ENCODE data around the gene CCDC192.
"Not testable (repeated sequence)": the region's sequence is repeated elsewhere in the genome, so short reads cannot be mapped to it uniquely, and the experiment has no call there.

CCDC192 gene

DNA sequence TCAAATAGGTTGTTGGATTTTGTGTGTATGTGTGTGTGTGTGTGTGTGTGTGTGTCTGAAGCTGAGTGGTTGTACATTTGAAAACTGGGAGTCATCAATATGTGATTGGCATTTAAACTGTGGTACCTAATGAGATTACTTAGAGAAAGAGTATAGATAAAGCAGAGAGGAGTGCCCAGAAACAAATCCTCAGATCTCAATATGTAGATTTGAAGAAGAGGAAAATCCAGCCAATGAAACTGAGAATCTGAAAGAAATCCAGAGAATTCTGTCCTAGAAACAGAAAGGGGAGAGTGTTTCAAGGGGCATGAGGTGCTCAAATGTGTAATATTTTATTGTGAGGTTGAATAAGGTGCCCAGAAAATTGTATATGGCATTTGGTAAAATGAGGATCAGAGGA lies 66.2 kb downstream of the CCDC192 start:
- DNase-seq, result no peak

DNA sequence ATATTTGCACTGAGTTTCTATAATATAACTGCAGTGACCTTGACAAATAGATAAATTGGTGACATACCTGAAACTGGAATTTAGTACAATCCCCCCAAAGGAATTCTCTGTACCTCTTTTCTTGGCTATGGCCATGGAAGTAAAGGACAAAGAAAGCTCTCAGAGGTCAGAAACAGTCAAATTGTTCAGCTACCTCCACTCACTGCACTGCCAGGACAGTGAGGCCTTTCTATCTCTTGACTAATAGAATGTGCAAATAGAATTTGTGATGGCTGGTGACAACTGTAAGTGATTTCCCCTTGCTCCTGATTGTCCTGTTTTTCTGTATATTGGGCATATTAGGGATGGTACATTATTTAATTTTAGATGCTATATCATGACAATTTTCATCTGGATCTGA lies 67.1 kb downstream of the CCDC192 start:
- no peak for DNase-seq

DNA sequence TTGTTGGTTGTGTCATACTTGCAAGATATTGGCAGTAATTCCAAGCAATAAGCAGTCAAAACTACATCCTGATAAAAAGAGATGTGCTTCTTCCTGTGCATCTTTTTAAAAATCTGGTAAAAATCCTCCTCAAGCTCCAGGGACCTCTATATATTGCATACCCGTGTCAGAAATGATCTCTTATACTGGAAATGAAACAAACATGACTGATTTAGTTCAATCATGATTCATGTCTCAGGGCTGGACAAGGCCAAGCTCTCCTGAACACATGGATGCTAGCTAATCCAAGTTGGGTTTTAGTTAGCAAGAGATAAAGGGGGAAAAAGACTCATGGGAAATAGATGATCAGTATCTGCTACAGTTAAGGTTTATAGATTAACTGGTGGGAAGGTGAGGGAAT lies 69.3 kb downstream of the CCDC192 start:
- no peak for DNase-seq

DNA sequence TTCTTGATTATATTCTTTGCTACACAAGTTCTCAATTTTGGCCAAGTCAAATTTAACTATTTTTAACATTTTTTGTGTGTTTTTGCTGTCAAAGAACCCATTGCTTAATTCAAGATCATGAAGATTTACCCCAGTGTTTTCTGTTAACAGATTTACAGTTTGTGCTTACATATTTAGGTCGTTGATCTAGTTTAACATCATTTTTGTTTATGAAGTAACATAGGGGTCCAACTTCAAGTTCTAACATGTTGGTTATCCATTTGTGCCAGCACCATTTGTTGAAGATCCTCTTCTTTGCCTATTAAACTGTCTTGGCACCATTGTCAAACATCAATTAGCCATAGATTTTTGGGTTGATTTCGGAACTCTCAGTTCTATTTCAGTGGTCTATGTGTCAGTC lies 71.0 kb downstream of the CCDC192 start:
- no peak for DNase-seq

DNA sequence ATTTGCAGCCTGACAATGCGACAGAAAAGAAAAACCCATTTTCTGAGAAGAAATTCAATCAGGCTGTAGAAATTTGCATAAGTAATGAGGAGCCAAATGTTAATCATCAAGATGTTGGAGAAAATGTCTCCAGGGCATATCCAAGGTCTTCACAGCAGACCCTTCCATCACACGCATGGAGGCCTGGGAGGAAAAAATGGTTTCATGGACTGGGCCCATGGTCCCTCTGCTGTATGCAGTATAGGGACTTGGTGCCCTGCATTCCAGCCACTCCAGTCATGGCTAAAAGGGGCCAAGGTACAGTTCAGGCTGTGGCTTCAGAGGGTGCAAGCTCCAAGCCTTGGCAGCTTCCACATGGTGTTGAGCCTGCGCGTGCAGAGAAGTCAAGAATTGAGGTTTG lies 73.3 kb downstream of the CCDC192 start:
- no peak for DNase-seq

DNA sequence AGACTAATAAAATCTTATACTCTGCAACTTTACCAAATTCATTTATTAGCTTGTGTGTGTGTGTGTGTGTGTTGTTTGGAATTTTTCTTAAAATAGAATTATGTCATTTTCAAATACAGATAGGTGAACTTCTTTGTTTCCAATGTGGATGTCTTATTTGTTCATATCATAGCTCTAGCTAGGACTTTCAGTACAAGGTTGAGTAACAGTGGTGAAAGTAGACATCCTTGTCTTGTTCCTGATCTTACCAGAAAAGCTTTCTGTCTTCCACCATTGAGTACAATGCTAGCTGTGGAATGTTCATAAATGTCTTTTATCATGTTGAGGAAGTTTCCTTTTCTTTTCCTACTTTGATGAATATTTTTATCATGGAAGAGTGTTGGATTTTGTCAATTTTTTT lies 74.8 kb downstream of the CCDC192 start:
- no peak for DNase-seq

DNA sequence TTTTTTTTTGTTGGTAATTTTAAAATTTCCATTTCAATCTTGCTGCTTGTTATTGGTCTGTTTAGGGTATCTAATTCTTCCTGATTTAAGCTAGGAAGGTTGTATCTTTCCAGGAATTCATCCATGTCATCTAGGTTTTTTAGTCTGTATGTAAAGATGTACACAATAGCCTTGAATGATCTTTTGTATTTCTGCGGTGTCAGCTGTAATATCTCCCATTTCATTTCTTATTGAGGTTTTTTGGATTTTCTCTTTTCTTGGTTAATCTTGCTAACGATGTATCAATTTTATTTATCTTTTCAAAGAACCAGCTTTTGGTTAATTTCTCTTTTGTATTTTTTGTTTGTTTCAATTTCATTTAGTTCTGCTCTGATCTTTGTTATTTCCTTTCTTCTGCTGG lies 79.3 kb downstream of the CCDC192 start:
- DNase-seq, result not testable (repeated sequence)

DNA sequence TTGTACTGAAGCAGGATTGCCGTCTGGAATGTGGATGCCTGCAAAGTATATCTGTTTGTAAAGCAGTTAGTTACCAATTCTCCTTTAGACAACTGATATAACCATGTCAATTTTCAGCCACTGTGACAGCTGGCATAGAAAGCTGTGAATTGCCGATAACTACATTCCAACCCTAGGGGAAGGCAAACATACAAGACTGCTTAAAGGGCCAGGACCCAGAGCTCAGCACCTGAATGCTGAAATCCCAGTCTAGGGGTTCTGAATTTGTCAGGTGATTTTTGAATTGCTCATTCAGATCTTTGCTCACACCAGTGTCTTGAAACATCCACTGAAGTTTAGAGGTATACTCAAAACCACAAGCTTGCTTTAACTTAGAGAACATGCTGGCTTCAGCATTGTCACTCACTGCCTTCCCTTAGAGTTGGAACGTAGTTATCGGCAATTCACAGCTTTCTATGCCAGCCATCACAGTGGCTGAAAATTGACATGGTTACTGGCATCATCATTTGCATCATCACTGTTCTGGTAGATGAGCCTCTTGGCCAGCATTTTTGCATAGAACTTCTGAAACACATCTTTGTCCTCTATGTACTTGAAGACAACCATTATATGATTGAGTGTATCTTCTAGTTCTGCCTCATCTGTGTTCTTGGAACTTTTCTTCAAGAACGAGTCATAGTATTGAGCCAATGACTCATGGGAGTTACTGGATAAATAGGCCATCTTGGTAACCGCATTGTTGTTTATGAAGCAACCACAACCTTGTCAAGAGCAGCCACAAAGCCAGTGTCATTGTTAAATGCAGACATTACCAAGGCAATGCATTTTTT lies 82.1 kb downstream of the CCDC192 start:
- DNase-seq, result peak; percentile 3 to 43 (median 20)

DNA sequence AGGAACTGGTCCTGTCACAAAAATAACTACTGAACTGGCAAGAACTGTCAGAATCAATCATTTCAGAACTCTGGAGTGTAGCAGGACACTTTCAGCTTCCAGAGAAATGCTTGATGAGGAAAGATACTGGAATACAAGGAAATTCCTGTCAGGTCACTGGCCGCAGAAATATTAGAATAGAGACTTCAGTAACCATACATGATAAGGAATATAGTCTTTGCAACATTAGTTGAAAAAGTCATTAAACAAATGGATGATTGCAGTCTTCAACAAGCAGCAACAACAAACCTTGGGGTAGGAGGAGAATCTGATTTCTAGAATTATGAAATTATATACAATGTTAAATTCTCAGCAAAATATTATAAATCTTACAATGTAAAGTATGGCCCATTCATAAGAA lies 88.2 kb downstream of the CCDC192 start:
- no peak for DNase-seq

DNA sequence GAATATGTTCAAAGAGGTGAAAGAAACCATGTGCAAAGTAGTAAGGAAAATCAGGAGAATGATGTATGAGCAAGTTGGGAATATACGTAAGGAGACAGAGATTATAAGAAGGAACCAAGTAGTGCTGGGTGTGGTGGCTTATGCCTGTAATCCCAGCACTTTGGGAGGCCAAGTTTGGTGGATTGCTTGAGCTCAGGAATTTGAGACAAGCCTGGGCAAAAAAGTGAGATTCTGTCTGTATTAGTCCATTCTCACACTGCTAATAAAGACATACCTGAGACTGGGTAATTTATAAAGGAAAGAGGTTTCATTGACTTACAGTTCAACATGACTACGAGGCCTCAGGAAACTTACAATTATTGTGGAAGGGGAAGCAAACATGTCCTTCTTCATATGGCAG lies 88.7 kb downstream of the CCDC192 start:
- not testable (repeated sequence) for DNase-seq

DNA sequence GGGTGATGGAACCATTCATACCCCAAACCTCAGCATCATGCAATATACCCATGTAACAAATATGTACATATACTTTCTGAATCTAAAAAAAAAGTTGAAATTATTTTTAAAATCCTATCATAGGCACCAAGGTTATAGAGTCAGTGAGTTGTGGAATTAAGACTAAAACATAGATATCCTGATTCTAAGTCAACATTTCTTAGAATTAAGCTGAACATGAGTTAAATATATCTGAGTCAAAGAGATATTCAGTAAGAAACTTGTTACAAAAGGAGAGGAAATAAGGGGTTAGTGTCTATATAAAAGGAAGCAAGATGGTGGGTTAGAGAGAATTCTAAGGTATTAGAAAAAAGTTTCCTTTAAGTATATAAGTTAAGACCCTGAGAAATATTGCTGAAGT lies 89.9 kb downstream of the CCDC192 start:
- no peak for DNase-seq

DNA sequence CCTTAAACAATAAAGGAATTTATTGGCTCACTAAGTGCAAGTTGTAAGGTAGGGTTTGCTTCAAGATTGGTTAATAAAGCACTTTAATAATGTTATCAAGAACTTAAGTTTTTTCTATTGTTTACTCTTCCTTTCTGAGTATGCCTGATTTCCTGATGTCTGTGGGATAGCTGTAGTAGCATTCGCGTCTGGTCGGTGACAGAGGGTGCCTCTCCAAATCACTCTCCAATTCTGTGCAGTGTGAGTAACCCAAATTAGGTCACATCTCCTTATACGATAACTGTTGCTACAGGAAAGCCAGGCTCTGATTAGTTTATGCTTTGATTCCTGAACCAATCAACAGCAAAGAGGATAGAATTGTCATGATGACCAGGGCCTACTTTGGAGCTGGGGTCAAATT lies 90.7 kb downstream of the CCDC192 start:
- DNase-seq, result no peak

DNA sequence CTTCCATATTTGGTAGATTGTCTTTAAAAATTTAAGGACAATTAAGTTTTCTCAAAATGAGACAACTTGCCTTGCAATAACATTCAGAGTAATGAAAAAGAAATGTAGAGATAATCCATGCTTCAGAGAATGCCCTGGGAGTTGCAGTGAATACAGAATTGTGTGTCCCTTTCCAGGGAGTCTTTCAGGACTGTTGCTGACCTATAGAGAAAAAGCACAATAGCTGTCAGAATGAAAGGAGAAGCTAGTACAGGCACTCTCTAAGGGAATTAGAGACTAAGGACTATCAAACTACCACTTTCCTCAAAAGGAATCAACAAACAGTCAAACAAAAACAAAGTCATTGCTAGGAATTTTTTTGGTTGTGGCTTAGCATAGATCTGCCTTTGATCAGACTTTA lies 93.0 kb downstream of the CCDC192 start:
- DNase-seq, result no peak

DNA sequence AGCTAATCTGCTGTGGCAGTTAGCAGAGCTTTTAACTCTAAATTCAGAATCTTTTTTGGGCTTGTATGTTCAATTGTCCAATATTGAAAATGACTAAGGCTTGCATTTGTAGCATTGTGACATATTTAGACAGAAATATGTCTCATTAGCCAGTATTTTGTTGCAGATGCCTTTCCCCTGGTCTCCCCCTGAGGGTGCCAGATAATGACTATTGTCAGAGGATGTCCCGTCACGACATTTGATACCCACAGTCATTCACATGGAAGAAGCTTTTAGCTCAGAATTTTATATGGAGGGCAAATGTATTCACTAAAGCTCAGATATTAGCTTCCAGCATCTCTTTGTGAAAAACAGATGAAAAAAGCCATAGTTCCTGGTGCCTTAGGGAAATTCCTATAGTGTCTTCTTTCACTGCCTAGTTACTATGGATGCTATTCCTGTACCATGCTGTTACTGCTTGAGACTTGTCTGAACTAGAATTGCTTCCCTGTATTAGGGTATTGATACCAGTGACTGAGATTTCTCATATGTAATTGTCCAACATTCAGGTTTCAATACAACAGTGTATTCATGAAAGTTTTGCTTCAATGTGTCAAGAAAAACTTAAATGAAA lies 96.2 kb downstream of the CCDC192 start:
- no peak for DNase-seq

DNA sequence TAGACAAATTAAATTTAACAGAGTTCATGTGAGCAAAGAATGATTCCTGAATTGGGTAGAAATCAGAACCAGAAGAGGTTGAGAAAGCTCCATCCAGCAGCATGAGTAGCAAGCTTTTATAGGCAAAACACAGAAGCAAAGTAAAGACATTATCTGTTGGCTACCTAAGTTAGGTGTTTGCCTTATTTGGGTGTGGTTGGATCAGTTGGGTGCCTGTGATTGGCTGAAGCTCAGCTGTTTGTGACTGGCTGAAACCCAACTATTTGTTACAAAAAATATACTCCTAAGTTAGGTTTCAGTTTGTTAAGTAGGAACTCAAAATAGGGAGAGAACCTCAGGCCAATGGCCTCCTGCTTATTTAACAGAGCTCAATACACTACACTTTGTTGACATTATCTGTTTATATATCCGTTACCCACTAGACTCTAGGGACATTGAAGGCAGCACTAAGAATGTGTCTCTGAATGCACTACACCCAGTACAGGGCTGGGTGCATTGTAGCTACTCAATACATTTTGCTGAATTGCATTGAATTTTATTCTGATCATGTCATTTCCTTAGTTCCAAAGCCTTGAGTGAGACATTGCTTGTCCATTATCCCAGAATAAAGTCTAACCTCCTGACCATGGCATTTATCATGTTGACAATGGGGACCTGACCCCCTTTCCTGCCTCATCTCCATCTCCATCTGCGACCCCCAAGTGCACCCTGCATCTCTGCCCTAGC lies 98.7 kb downstream of the CCDC192 start:
- DNase-seq, result no peak

DNA sequence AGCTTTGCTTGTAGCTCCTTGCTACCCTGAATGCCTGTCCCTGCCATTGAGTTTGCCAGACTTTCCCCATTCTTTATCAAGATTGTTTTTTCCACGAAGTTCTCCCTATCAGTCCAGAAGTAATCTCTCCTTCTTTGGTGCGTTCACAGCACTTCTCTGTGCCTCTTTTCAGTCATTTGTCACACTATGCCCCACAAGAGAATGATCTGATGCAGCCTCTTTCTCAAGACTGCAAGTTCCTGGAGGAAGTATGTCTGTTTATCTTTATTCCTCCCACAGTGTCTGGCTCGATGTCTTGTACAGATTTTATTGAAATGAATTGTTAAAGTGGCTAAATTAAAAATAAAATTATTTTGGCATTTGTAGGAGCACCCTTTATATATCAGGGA lies 99.3 kb downstream of the CCDC192 start:
- DNase-seq, result peak in 2 of 3 donors; percentile 10 to 12

DNA sequence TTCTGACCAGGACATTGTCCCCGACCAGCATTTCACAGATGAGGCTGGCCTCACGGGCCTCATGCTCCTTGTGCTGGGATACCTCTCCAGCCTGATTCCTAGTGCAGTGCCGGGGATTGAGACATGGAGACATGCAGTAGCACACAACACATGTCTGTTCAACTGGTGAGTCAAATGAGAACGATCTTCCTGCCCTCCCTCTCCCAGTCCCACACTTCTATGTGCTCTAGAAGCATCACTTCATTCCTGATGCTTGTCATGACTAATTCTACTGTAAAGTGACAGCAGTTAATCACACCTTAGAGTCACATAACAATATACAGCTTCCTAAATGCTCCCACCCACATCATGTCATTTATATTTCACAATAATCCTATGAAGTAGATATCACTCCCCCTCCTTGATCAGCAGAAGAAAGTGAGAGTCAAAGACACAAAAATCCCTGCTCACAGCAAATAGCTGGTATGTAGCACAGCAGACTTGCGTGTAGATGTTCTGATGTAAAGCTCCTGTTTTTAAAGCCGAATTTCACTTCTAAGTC lies 101.8 kb downstream of the CCDC192 start:
- no peak for DNase-seq

DNA sequence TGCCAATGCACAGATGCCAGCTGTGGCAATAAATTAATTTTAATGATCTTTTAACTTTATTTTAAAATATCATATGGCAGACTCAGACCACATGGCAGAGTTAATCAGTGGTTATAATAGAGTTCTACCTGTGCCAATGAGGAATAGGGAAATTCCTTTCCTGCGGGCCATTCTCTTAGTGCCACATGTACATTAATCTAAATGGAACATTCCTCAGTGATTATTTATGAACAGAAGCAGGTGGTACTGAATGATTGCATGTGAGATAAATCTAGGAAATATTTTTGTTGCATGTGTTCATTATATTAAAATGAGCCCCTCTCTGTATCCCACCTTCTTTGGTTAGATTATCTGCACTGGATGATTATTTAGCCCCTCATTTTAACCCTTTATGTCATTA lies 102.3 kb downstream of the CCDC192 start:
- DNase-seq, result no peak

DNA sequence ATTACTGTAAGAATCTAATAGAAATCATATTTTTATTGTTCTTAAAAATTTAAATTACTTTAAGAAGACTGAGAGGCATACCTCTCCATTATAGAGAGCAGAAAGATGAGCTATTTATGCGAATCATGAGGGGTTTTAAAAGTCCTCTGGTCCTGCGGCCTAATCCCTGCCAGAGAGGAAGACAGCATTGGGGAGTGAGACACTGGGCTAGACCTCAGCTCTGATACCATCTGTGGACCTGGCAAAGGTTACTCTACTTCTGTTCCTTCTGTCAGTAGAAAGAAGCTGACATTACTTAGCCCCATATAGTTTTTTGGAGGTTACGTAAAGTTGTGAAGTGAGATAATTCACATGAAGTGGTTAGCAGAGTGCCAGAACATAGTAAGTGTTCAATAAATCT lies 103.6 kb downstream of the CCDC192 start:
- DNase-seq, result no peak

DNA sequence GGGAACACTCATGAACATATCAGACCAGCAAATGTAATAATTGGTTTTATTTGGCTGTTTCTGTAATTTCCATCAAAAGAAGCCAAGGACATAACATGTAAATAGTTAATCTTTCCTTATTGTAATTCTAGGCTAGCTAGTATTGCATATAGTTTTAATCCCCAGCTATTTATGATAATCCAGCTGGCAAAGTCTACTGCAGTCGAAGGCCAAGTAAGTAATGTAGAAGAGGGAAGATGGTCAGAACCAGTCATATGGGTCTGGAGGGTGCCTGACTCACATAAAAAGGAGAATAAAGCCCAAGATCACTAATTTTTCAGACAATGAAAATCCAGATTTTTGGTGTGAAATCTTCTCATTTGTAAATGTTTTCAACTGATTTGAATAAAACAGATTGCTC lies 106.3 kb downstream of the CCDC192 start:
- DNase-seq, result no peak

DNA sequence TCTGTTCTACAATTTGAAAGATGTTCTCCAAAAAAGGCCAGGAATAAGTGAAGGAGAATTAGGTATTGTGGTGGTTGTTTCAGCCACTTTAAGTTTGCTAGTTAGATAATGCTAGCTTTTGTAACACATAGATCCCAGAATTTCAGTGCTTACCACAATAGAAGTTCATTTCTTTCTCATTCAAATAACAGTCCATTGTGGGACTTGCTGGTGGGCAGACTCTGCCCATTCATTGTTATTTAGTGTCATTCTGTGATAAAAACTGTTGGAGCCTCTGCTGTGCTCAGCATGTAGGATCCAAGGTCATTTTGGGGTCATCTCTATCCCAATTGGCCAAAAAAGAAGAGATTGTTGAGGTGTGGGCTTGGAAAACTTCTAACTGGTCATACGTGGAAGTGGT lies 106.8 kb downstream of the CCDC192 start:
- DNase-seq, result no peak

DNA sequence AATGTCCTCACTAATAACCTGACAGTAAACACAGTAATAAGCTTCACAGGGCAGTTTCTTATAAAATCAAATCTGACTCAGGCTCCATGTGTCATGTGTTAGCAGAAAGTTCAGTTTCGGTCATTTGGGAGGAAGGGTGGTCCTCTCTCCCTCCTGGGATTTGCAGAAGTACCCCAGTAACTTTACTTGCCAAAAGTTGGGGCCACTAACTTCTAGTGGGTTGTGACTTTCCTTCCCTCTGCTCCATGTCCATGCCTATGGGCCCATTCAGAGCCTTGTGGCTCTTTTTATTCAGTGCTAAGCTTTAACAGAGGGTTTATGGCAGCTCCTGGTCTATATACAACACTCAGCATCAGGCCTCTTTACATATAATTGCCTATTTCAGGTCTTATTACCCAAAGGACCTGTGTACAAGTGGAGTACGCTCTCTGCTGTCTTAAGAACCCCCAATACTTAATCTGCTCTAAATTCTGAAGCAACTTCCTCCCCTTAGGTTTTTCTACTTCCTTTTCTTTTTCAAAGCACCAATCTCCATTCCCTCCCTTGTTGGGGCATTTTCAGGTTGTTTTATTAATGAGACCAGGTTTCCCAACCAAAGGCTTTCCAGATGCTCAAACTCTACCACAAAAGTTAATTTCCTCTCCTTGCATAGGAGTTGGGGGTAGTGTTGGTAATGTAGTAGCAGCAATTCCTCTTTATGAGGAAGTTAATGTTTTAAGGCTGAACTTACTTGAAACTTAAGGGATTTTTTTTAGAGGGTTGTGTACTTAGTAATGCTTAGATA lies 107.7 kb downstream of the CCDC192 start:
- DNase-seq, result peak; percentile 4 to 34 (median 31)

DNA sequence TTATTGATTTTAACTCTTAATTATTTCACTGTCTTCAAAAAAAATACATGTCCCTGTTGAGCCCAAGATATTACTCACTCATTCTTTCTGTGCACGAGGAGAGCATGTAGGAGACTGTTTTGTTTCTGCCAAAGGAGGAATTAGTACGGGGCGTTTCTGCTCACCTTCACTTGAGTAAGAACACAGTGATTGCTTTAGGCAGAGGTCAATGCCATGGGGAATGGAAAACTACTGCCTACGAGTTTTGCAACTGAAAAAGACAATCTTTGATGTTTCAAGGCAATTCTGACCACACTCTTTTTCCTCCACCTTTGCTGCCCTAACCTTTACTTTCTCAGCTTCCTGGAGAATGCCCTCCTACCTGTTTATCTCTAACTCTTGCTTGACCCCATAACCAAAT lies 109.4 kb downstream of the CCDC192 start:
- no peak for DNase-seq

Data from suppressor macrophage treated with lipopolysaccharide for 1 hour (primary cell).